BJ (cell line): ENCODE measurements around the gene KIF16B. TPM values are rescaled to one million over a fixed set of nuclear protein-coding genes. Genes with fewer than 3 reads are reported as not detected.
A peak's percentile ranks its signal among the peaks of the same experiment; 100 is the strongest.

Experiments
- CTCF ChIA-PET: fragments of 350-600 bp; formaldehyde crosslinking; extraction: SDS; loops from one replicate; lab custom pipeline; 2021; ENCODE audit warnings: antibody characterized with exemption, inconsistent platforms; lab: Yijun Ruan, JAX
- POLR2A ChIA-PET: fragments of 300-600 bp; sonication (Branson Sonifier 250); formaldehyde crosslinking; extraction: SDS; loops from one replicate; lab custom pipeline; 2021; ENCODE audit warnings: antibody characterized with exemption; lab: Charles Lee
- DNase-seq: peaks from one replicate; pipeline ENCODE4 v3.0.0-alpha.2; 2011; ENCODE audit warnings: low read depth
- H3K27me3 ChIP-seq: 2 replicates; pipeline ENCODE4 v1.6.0; 2011; ENCODE audit warnings: low read length; ENCODE audit not compliant: control insufficient read depth, insufficient read depth
- H3K36me3 ChIP-seq: 2 replicates; pipeline ENCODE4 v1.5.1; 2011; ENCODE audit warnings: low read length; ENCODE audit not compliant: control insufficient read depth, insufficient read depth
- H3K4me3 ChIP-seq: 2 replicates; pipeline ENCODE4 v1.5.1; 2011; ENCODE audit warnings: low read depth, mild to moderate bottlenecking, control low read depth, low read length
- CTCF ChIP-seq: IDR thresholded peaks from 2 replicates; pipeline ENCODE4 v1.5.1; 2011; ENCODE audit warnings: low read depth, mild to moderate bottlenecking, control low read depth, inconsistent platforms, low read length, moderate library complexity; ENCODE audit not compliant: insufficient read depth
- polyA plus RNA-seq: library from polyadenylated mRNA; depleted of rRNA; stranded (reverse); fragments of >200 nt; gene quantifications from 2 replicates; pipeline ENCODE4 v1.2.3, GENCODE V29; 2011

Gene KIF16B
- polyA plus RNA-seq, 1 experiment: 3.2 TPM

GRCh38 chr20:16311756-16312155 is 261.5 kb downstream of the KIF16B start:
- POLR2A ChIA-PET: no interaction called here
- DNase-seq: peak; percentile 19
- no peak for TF ChIP-seq CTCF
- CTCF ChIA-PET: no interaction called here
- Histone ChIP-seq H3K36me3 (no peaks in the 10 kb centered on the region), H3K4me3 (no peak overlapping the region), H3K27me3 (no peaks in the 10 kb centered on the region)

- DNase-seq: no peak
- ChIA-PET CTCF (no interaction called here), POLR2A (no interaction called here)
- Histone ChIP-seq H3K36me3 (no peaks in the 10 kb centered on the region), H3K4me3 (no peak overlapping the region), H3K27me3 (no peaks in the 10 kb centered on the region)
- no peak for TF ChIP-seq CTCF
These were observed 264.5 kb downstream of the KIF16B start for GRCh38 chr20:16308754-16309153.

GRCh38 chr20:16302818-16303217 is 270.4 kb downstream of the KIF16B start:
- ChIA-PET POLR2A (no interaction called here), CTCF (no interaction called here)
- no peaks in the 10 kb centered on the region for H3K36me3 ChIP-seq
- no peaks in the 10 kb centered on the region for H3K27me3 ChIP-seq
- H3K4me3 ChIP-seq: no peak overlapping the region
- TF ChIP-seq CTCF: no peak
- DNase-seq: no peak

- ChIA-PET POLR2A (no interaction called here), CTCF (no interaction called here)
- H3K4me3 ChIP-seq: no peak overlapping the region
- TF ChIP-seq CTCF: no peak
- H3K27me3 ChIP-seq: no peaks in the 10 kb centered on the region
- no peak for DNase-seq
- no peaks in the 10 kb centered on the region for H3K36me3 ChIP-seq
These were observed 271.3 kb downstream of the KIF16B start for GRCh38 chr20:16301986-16302385.

GRCh38 chr20:16299897-16300296 is 273.4 kb downstream of the KIF16B start:
- Histone ChIP-seq H3K36me3 (no peaks in the 10 kb centered on the region), H3K27me3 (no peaks in the 10 kb centered on the region), H3K4me3 (no peak overlapping the region)
- TF ChIP-seq CTCF: no peak
- POLR2A ChIA-PET: no interaction called here
- DNase-seq: no peak
- CTCF ChIA-PET: no interaction called here
